Measurements from ENCODE around the gene LYRM1.
"Not testable (repeated sequence)": the region's sequence is repeated elsewhere in the genome, so short reads cannot be mapped to it uniquely, and the experiment has no call there.

LYRM1 gene

DNA sequence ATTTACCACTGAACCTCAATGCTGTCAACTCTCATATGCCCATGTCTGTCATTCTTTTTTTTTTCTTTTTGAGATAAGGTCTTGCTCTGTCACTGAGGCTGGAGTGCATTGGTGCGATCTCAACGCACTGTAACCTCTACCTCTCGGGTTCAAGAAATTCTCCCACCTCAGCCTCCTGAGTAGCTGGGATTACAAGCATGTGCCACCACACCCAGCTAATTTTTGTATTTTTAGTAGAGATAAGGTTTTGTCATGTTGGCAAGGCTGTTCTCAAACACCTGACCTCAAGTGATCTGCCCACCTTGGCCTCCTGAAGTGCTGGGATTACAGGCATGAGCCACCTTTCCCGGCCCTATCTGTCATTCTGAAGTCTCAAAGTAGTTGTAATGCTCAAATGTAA, 72.6 kb downstream of the LYRM1 start:
- DNase-seq: not testable (repeated sequence)
